Ovary (tissue), 3 donors: ENCODE results near the gene CDK19.

ENCODE experiments used
- EP300 ChIP-seq: sonication (generic); formaldehyde crosslinking; IDR thresholded peaks from one replicate; pipeline ENCODE4 v1.6.1; 2017; ENCODE audit warnings: antibody characterized with exemption
- POLR2A ChIP-seq: fragments of 450-650 bp; IDR thresholded peaks from one replicate; pipeline ENCODE4 v1.6.1; 2017; ENCODE audit warnings: antibody characterized with exemption, mild to moderate bottlenecking, moderate library complexity
- TF ChIP-seq, protein P1 (sequence below), 3 donors: fragments of 450-650 bp in 2 of 3; fragments of 200-600 bp in 1 of 3; IDR thresholded peaks; one replicate each; pipeline versions ENCODE4 v1.5.1 to v1.8.0; 2016 to 2022; ENCODE audit warnings: antibody characterized with exemption in 3 of 3, mild to moderate bottlenecking in 1 of 3
- donor health status: DM: no; HTN: no; CAD: no.

DNA sequence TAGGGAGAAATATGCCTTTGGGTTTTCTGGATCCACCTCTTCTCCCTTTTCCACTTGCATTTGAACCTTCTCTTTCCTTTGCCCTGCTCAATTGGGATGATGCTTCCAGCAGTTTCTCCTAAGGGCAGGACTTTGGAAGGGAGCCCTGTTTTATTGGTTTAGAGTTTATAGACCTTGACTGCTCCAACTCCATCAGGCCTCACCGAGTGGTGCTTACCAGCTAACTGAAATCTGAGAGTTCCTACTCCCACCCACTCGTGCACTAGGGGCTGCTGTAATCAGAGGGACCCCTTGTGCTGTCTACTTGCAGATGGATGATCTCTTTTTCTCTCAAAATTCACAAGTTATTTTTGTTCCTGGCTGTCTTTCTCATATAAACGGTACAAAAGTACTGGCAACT, 217.5 kb downstream of the CDK19 start:
- TF ChIP-seq, protein P1, sequence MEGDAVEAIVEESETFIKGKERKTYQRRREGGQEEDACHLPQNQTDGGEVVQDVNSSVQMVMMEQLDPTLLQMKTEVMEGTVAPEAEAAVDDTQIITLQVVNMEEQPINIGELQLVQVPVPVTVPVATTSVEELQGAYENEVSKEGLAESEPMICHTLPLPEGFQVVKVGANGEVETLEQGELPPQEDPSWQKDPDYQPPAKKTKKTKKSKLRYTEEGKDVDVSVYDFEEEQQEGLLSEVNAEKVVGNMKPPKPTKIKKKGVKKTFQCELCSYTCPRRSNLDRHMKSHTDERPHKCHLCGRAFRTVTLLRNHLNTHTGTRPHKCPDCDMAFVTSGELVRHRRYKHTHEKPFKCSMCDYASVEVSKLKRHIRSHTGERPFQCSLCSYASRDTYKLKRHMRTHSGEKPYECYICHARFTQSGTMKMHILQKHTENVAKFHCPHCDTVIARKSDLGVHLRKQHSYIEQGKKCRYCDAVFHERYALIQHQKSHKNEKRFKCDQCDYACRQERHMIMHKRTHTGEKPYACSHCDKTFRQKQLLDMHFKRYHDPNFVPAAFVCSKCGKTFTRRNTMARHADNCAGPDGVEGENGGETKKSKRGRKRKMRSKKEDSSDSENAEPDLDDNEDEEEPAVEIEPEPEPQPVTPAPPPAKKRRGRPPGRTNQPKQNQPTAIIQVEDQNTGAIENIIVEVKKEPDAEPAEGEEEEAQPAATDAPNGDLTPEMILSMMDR (IDR thresholded peaks at IDR 0.05), result no peak
- TF ChIP-seq POLR2A (no peak), EP300 (no peak)
